MCF 10A (cell line): ENCODE measurements around the gene SERTAD1. TPM values are rescaled to one million over a fixed set of nuclear protein-coding genes. Genes with fewer than 3 reads are reported as not detected.
"Not testable (repeated sequence)": the region's sequence is repeated elsewhere in the genome, so short reads cannot be mapped to it uniquely, and the experiment has no call there.

ENCODE experiments used
- BruUV-seq: library from RNA; stranded (reverse); fragments of 400-500 nt; replicated peaks from 2 replicates; lab custom pipeline; 2021; lab: Mats Ljungman, UMichigan
- CTCF ChIA-PET: fragments of 300-600 bp; sonication (Branson Sonifier 250); formaldehyde crosslinking; extraction: SDS; loops from one replicate; lab custom pipeline; 2021; ENCODE audit warnings: antibody characterized with exemption, inconsistent platforms; lab: Yijun Ruan, JAX
- POLR2A ChIA-PET: fragments of 300-600, 350-650 bp; sonication (Branson Sonifier 250); formaldehyde crosslinking; extraction: SDS; loops from one replicate; lab custom pipeline; 2020; ENCODE audit warnings: antibody characterized with exemption, inconsistent platforms; lab: Yijun Ruan, JAX
- DNase-seq: peaks from one replicate; pipeline ENCODE4 v3.0.0-alpha.2; 2018; ENCODE audit not compliant: unreplicated experiment
- H3K27ac Mint-ChIP-seq: one replicate; pipeline ENCODE4 v1.8.0; 2022; ENCODE audit warnings: mild to moderate bottlenecking, low read depth, mixed read lengths; ENCODE audit not compliant: unreplicated experiment
- H3K27me3 Mint-ChIP-seq: one replicate; pipeline ENCODE4 v1.8.0; 2022; ENCODE audit warnings: mixed read lengths; ENCODE audit not compliant: insufficient read depth, unreplicated experiment
- H3K36me3 Mint-ChIP-seq: one replicate; pipeline ENCODE4 v1.8.0; 2022; ENCODE audit warnings: mild to moderate bottlenecking, moderate library complexity, mixed read lengths; ENCODE audit not compliant: insufficient read depth, unreplicated experiment
- H3K4me1 Mint-ChIP-seq: one replicate; pipeline ENCODE4 v1.8.0; 2022; ENCODE audit warnings: mixed read lengths; ENCODE audit not compliant: insufficient read depth, unreplicated experiment
- H3K4me3 Mint-ChIP-seq: one replicate; pipeline ENCODE4 v1.8.0; 2022; ENCODE audit warnings: mild to moderate bottlenecking, moderate library complexity, mixed read lengths; ENCODE audit not compliant: unreplicated experiment
- H3K9me3 Mint-ChIP-seq: one replicate; pipeline ENCODE4 v1.8.0; 2022; ENCODE audit warnings: mixed read lengths; ENCODE audit not compliant: unreplicated experiment
- CTCF ChIP-seq: fragments of 200-600 bp; IDR thresholded peaks from one replicate; pipeline ENCODE4 v1.8.0; 2022; ENCODE audit warnings: antibody characterized with exemption, mild to moderate bottlenecking; ENCODE audit not compliant: unreplicated experiment
- intact Hi-C: fragments of 100-400 bp; cut with micrococcal nuclease; formaldehyde crosslinking; loops from 2 replicates; pipeline ENCODE4 v1.14.1; 2022
- total RNA-seq: library from RNA; stranded (reverse); gene quantifications from 2 replicates; pipeline ENCODE4 v1.2.3, GENCODE V29; 2022

Gene SERTAD1
- total RNA-seq, 1 experiment from 2014 or later: 17.9 TPM

GRCh38 chr19:40464059-40465024, 38.5 kb upstream of the SERTAD1 start:
- H3K9me3 Mint-ChIP-seq: no peaks in the 10 kb centered on the region
- peak; percentile 81 for TF ChIP-seq CTCF
- ChIA-PET POLR2A (interaction anchor here (0.7 to 4.6 kb wide), 25 partner anchors 10 to 951 kb away, joined by 3 to 94 read pairs (median 6); partner anchors contain the start of genes ACTMAP, C19orf47, COQ8B and ITPKC), CTCF (interaction anchor here (0.5 to 4.5 kb wide), 29 partner anchors 8 to 713 kb away, joined by 3 to 40 read pairs (median 4); partner anchors contain the start of genes LTBP4 and SERTAD1)
- H3K27me3 Mint-ChIP-seq: no peaks in the 10 kb centered on the region
- peaks cover 19% of the 10 kb centered on the region for H3K4me1 Mint-ChIP-seq
- DNase-seq: peak; percentile 95
- peak overlapping the region; percentile 98 for H3K4me3 Mint-ChIP-seq
- peaks cover 7% of the 10 kb centered on the region for H3K36me3 Mint-ChIP-seq
- H3K27ac Mint-ChIP-seq: peak overlapping the region; percentile 16
- intact Hi-C loops: loop anchor here (1.0 to 5.0 kb wide), 4 partner anchors 20 to 134 kb away; partner anchors contain the start of gene SERTAD3
- BruUV-seq: no TSS peak

GRCh38 chr19:40463587-40464037, 37.8 kb upstream of the SERTAD1 start:
- BruUV-seq: not testable (repeated sequence)

GRCh38 chr19:40461669-40462221, 36.0 kb upstream of the SERTAD1 start:
- POLR2A ChIA-PET: interaction anchor here (0.5 to 4.5 kb wide), 3 partner anchors 8 to 144 kb away, joined by 3 to 64 read pairs (median 3); partner anchors contain the start of gene SERTAD3
- no peak for DNase-seq
- Mint-ChIP-seq H3K9me3 (no peaks in the 10 kb centered on the region), H3K27me3 (no peaks in the 10 kb centered on the region), H3K27ac (no peak overlapping the region), H3K36me3 (peaks cover 18% of the 10 kb centered on the region), H3K4me3 (no peak overlapping the region), H3K4me1 (peaks cover 18% of the 10 kb centered on the region)
- TF ChIP-seq CTCF: no peak
- CTCF ChIA-PET: interaction anchor here (0.9 to 4.5 kb wide), 3 partner anchors 9 to 173 kb away, joined by 3 to 35 read pairs (median 4); partner anchors contain the start of gene LTBP4
- BruUV-seq: no TSS peak
- intact Hi-C loops: loop anchor here (5.0 kb wide), 1 partner anchor 61 kb away; no protein-coding TSS in a partner anchor

More at GRCh38 chr19:40463587-40464037, 37.8 kb upstream of the SERTAD1 start:
- not testable (repeated sequence) for H3K27me3 Mint-ChIP-seq, H3K9me3 Mint-ChIP-seq, H3K36me3 Mint-ChIP-seq
- Mint-ChIP-seq H3K27ac (peak overlapping the region; percentile 16), H3K4me3 (peak overlapping the region; percentile 98), H3K4me1 (peaks cover 19% of the 10 kb centered on the region)
- ChIA-PET POLR2A (interaction anchor here (0.8 to 4.6 kb wide), 20 partner anchors 9 to 287 kb away, joined by 3 to 94 read pairs (median 6); partner anchors contain the start of genes ACTMAP, C19orf47, PLD3 and SERTAD1), CTCF (interaction anchor here (0.5 to 4.5 kb wide), 27 partner anchors 7 to 1088 kb away, joined by 3 to 40 read pairs (median 4); partner anchors contain the start of genes LTBP4 and SERTAD1)
- DNase-seq: peak; percentile 66
- intact Hi-C loops: loop anchor here (1.0 to 5.0 kb wide), 4 partner anchors 19 to 135 kb away; partner anchors contain the start of gene SERTAD3

- ChIA-PET POLR2A (interaction anchor here (1.1 to 1.2 kb wide), 2 partner anchors 17 to 34 kb away, joined by 3 to 5 read pairs; partner anchors contain the start of gene SERTAD1), CTCF (interaction anchor here (0.9 to 1.5 kb wide), 2 partner anchors 40 to 155 kb away, joined by 3 read pairs; no protein-coding TSS in a partner anchor)
- H3K27me3 Mint-ChIP-seq: no peaks in the 10 kb centered on the region
- no TSS peak for BruUV-seq
- no peak overlapping the region for H3K27ac Mint-ChIP-seq
- H3K4me1 Mint-ChIP-seq: peaks cover 10% of the 10 kb centered on the region
- TF ChIP-seq CTCF: no peak
- DNase-seq: no peak
- intact Hi-C loops: loop anchor here (5.0 kb wide), 1 partner anchor 62 kb away; no protein-coding TSS in a partner anchor
- H3K9me3 Mint-ChIP-seq: no peaks in the 10 kb centered on the region
- H3K4me3 Mint-ChIP-seq: no peak overlapping the region
- peaks cover 32% of the 10 kb centered on the region for H3K36me3 Mint-ChIP-seq
Observed at GRCh38 chr19:40460185-40460584, 34.4 kb upstream of the SERTAD1 start.
